HG03565 (cell line): ENCODE data around the gene AAGAB.

Experiments used
- ATAC-seq: cut with Tn5 transposase; IDR thresholded peaks from one replicate; pipeline ENCODE4 v1.9.1; 2021; ENCODE audit warnings: mild to moderate bottlenecking, moderate library complexity; ENCODE audit not compliant: unreplicated experiment

AAGAB gene

GRCh38 chr15:67212684-67213367, 41.6 kb downstream of the AAGAB start:
- ATAC-seq, result no peak

DNA sequence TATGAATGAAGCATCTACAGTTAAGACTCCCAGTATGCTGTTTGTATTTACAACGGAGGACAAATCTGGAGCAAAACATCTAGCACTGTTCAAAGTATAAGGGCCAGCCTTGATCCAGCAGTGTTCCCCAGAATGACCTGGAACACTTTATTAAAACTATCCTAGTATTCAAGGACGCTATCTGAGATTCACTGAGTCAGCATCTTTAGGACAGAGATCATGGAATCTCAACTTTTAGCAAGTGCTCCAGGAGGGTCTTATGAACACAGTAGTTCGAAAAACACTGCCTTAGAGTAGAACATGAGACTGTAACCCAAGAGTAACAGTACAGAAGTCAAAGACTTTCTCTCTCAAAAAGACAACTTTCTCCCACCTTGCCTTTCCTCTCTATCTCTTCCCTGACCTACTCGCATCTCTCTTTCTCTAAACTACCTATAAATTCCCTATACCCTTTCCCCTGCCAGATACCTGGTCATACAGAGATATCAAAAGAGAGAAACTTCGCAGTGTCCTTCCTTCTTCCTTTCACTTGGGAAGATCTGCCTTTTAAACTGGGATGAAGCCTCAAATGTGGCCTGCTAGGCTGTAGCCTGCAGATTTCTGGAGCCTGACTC, 43.8 kb downstream of the AAGAB start:
- ATAC-seq, result no peak

DNA sequence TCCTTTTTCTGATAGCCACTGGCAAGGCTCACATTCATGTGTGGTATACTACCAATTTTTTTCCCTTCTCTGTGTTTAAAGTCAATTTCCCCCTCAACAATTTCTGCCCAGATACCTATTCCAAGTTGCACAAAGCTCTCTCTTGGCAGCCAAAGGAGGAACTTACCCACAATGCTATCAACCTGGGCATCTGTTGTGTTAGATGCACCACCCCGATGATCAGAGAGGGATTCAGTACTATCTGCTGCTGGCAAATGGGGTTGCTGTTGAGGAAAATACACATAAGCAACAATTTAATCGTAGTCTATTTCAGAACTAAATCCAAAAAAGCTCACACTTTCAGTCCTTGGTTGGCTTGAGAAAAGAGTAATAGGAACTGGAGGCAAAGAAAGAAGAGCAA, 46.1 kb downstream of the AAGAB start:
- ATAC-seq, result no peak

DNA sequence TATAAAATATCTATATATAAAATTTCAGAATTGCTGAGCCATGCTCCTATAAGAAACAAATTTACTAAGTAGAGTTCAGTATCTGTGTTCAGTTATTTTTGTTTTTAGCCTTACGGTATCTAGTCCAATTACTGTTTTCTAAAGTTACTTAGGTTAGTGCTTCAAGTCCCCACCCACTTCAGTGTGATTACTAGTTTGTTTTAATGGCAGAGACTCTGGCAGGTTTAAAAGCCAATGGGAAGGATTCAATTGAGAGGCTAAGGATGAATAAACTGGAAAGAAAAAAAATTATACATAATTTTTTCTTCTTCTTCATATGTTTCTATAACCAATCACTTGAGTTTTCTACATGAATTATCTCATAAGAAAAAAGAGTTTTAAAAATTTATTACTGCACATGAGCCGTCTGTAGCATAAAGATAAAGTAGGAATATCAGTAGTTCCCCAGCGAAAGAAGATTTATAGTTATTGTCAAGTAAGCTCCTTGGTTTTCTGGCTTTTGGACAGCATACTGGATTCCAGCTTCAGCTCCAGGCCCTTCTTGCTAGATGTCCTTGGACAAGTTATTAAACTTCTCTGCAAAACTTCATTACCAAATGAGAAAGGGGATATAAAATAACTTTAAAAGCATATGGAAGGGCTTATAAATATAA, 46.8 kb downstream of the AAGAB start:
- no peak for ATAC-seq

- no peak for ATAC-seq
Observed at GRCh38 chr15:67202991-67203390, 51.5 kb downstream of the AAGAB start.

DNA sequence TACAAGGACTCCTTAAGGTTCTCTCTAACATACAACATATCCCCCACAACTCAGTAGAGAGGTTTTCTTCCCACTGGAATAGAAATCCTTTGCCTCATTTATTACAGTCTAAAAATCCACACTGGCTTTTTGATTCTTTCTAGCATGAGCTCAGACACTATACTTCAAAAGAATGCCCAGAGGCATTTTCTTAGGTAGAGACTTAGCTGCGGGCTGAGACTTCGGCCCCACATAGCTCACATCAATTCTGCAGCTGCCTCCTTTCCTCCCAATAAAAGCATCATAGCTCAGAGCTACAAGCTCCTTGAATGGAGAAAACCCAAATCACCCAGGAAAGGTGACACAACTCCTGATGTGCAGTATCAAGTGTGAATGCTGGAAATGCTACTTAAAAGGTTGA, 52.4 kb downstream of the AAGAB start:
- ATAC-seq, result no peak

DNA sequence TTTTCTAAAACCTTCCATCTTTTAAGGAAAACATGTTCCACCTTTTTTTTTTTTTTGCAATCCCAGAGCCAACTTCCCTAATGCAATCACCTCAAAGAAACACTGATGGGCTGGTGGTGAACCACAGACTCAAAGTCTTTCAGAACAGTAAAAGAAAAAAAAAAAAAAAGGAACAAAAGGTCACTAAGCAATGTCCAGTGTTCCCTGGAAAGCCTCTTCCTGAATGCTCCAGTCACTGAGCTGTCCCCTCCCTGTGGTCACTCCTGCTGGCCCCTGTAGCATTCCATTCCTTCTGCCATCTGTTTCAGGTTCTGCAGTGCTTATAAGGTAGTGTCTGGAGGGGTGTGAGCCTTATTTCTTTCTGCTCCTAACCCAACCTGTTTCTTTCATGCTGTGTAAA, 53.3 kb downstream of the AAGAB start:
- ATAC-seq, result no peak

- ATAC-seq, result no peak
Observed at GRCh38 chr15:67199881-67200763, 54.3 kb downstream of the AAGAB start.

GRCh38 chr15:67199391-67199790, 55.1 kb downstream of the AAGAB start:
- ATAC-seq, result no peak

GRCh38 chr15:67198157-67198754, 56.2 kb downstream of the AAGAB start:
- ATAC-seq, result no peak

GRCh38 chr15:67197364-67197695, 57.1 kb downstream of the AAGAB start:
- ATAC-seq, result no peak

GRCh38 chr15:67196672-67197363, 57.6 kb downstream of the AAGAB start:
- ATAC-seq, result no peak

GRCh38 chr15:67196222-67196621, 58.2 kb downstream of the AAGAB start:
- no peak for ATAC-seq

DNA sequence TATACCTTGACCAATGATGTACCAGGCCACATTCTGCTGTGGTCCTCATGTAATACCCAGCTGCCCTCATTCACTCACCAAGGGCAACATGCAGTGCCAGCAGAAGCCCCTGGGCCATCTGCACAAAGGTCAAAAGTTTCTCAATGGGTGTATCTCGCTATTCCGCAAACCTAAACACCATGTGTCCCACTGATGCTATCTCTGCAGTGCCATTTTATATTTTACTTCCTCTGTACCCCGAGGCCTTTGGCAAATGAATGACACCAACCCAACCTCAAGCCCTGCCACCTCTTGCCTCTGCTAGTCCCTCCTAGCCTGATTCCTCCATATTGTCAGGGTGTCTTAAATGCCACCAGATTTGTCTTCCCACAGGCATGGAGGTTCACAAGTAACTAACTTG, 59.2 kb downstream of the AAGAB start:
- no peak for ATAC-seq

- no peak for ATAC-seq
Observed at GRCh38 chr15:67194171-67195114, 60.0 kb downstream of the AAGAB start.

DNA sequence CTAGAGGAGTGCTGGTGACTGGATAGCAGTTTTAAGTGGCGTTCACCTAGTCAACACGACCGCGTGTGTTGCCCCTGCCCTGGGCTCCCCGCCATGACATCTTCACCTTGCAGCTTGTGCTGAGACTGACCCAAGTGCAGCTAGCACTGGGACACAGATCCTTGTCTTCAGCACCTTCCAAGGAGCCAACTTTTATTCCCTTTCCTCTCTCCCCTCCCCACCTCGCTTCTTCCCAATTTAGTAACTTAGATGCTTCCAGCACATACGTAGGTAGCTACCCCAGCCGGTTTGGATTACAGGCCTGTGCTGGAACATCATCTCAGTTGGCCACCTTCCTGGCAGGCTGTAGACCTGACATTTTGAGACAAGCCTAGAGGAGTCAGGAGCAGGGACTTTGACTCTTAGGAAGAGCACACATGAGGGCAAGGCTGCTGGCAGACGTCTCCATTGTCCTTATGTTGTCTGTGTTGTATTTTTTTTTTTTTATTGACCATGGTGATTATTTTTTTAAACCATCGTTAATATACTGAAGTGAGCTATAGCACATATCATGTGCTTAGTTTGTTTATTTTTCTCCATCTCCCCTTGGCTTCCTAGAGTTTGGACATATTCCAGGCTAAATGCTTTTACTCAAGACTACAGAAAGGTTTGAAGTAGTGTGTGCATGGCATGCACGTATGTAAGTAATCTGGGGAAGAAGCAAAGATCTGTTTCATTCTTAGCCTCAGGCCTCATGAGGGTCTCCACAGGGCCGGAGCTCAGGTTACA, 61.1 kb downstream of the AAGAB start:
- no peak for ATAC-seq

GRCh38 chr15:67192185-67192820, 62.2 kb downstream of the AAGAB start:
- ATAC-seq, result no peak

- no peak for ATAC-seq
Observed at GRCh38 chr15:67190813-67191212, 63.6 kb downstream of the AAGAB start.
